Muscle layer of colon (tissue), 2 donors: ENCODE measurements around the gene NEU1.
"Not testable (repeated sequence)": the region's sequence is repeated elsewhere in the genome, so short reads cannot be mapped to it uniquely, and the experiment has no call there.

Source experiments
- H3K27ac ChIP-seq: one replicate; pipeline ENCODE4 v1.7.0; 2013; ENCODE audit warnings: low read depth, mild to moderate bottlenecking, low read length, moderate library complexity
- H3K27me3 ChIP-seq, 2 donors: one replicate each; pipeline ENCODE4 v1.7.0; 2013; ENCODE audit warnings: low read length in 2 of 2, mild to moderate bottlenecking in 2 of 2; ENCODE audit not compliant: insufficient read depth in 2 of 2, control insufficient read depth in 1 of 2
- H3K36me3 ChIP-seq: one replicate; pipeline ENCODE4 v1.7.0; 2013; ENCODE audit warnings: mild to moderate bottlenecking, low read length; ENCODE audit not compliant: insufficient read depth
- H3K4me1 ChIP-seq: one replicate; pipeline ENCODE4 v1.7.0; 2013; ENCODE audit warnings: mild to moderate bottlenecking, low read length; ENCODE audit not compliant: insufficient read depth
- H3K4me3 ChIP-seq, 2 donors: one replicate each; pipeline ENCODE4 v1.7.0; 2013; ENCODE audit warnings: low read length in 2 of 2, low read depth in 1 of 2, mild to moderate bottlenecking in 1 of 2, moderate library complexity in 1 of 2
- H3K9ac ChIP-seq: one replicate; pipeline ENCODE4 v1.7.0; 2013; ENCODE audit warnings: low read length
- H3K9me3 ChIP-seq: one replicate; pipeline ENCODE4 v1.7.0; 2013; ENCODE audit warnings: mild to moderate bottlenecking, low read length
- donor health status: abdominal sarcoma.
- donor health status: Adenocarcinoma of cecum.

The NEU1 gene

DNA sequence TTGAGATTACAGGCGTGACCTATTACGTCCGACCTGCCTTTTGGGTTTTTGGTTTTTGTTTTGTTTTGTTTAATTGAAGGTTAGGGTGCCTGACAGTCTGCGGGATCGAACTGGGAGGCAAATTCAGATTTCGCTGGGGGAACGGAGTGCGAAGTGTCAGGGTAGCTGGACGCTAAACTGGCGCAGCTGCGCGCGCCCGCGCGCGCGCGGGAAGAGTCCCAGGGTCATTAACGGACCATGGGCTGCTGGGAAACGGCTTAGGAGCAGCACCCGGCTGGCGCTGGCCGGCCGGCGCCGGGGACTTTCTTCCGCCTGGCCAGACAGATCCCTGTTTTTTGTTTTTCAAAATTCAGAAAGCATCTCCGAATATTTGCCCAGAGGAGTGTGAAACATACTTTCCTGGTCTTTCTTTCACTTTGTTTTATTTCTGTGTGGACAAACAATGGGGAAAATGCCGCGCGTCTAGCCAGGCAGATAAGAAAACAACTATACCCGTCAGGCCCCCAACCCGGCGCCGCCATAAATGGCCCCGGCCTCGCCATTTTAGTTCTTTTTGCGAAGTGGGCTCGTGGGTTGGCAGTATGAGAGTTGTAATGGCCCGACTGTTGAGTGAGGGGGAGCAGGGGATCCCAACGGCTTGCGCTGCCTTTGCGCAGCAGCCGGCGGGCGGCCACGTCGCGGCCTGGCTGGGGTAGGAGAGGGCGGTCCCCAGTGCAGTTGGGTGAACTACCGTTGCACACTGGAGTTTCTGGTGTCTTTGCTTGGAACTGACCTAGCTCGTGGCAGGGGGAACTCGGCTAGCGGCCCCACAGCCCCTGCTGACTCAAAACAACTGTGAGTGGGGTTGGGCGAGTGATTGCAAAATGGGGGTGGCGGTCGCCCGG lies 28.0 kb downstream of the NEU1 start:
- H3K36me3 ChIP-seq: peaks cover 25% of the 10 kb centered on the region
- H3K4me1 ChIP-seq: peaks cover 46% of the 10 kb centered on the region
- H3K27ac ChIP-seq: peak overlapping the region; percentile 98
- H3K4me3 ChIP-seq: peak overlapping the region; percentile 83 to 95
- H3K9me3 ChIP-seq: no peaks in the 10 kb centered on the region
- H3K27me3 ChIP-seq: no peaks in the 10 kb centered on the region
- H3K9ac ChIP-seq: peak overlapping the region; percentile 89

DNA sequence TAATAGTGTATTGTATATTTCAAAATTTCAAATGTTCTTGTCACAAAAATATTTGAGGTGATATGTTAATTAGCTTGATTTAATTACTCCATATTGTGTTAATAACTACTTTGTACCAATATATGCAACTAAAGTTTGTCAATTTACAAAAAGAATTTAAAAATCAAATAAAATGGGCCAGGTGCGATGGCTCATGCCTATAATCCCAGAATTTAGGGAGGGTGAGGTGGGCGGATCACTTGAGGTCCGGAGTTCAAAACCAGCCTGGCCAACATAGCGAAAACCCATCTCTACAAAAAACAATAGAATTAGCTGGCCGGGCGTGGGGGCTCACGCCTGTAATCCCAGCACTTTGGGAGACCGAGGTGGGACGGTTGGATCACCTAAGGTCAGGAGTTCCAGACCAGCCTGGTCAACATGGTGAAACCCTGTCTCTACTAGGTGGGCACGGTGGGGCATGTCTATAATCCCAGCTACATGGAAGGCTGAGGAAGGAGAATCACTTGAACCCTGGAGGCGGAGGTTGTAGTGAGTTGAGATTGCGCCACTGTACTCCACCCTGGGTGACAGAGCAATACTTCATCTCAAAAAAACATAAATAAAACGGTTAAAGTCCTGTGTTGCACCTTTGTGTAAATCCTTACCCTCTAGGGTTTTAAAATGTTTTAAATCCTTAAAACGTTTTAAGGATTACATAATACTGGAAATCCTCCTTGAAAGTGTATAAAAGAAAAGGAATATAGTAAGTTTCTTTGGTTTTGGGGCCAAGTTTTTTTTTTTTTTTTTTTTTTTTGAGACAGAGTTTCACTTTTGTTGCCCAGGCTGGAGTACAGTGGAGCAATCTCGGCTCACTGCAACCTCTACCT lies 31.0 kb downstream of the NEU1 start:
- peak overlapping the region; percentile 85 for H3K27ac ChIP-seq
- H3K9ac ChIP-seq: peak overlapping the region; percentile 82
- peaks cover 30% of the 10 kb centered on the region for H3K4me1 ChIP-seq
- no peaks in the 10 kb centered on the region for H3K9me3 ChIP-seq
- no peaks in the 10 kb centered on the region for H3K27me3 ChIP-seq
- no peaks in the 10 kb centered on the region for H3K36me3 ChIP-seq
- H3K4me3 ChIP-seq: peak overlapping the region; percentile 71 to 80

GRCh38 chr6:31830886-31831335 lies 31.7 kb downstream of the NEU1 start:
- H3K27me3 ChIP-seq: no peaks in the 10 kb centered on the region
- peak overlapping the region; percentile 71 to 80 for H3K4me3 ChIP-seq
- peaks cover 30% of the 10 kb centered on the region for H3K4me1 ChIP-seq
- H3K36me3 ChIP-seq: no peaks in the 10 kb centered on the region
- H3K9ac ChIP-seq: peak overlapping the region; percentile 82
- H3K9me3 ChIP-seq: no peaks in the 10 kb centered on the region
- peak overlapping the region; percentile 85 for H3K27ac ChIP-seq

DNA sequence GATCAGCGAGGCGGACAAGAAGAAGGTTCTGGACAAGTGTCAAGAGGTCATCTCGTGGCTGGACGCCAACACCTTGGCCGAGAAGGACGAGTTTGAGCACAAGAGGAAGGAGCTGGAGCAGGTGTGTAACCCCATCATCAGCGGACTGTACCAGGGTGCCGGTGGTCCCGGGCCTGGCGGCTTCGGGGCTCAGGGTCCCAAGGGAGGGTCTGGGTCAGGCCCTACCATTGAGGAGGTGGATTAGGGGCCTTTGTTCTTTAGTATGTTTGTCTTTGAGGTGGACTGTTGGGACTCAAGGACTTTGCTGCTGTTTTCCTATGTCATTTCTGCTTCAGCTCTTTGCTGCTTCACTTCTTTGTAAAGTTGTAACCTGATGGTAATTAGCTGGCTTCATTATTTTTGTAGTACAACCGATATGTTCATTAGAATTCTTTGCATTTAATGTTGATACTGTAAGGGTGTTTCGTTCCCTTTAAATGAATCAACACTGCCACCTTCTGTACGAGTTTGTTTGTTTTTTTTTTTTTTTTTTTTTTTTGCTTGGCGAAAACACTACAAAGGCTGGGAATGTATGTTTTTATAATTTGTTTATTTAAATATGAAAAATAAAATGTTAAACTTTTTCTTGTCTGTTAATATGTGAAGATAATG lies 32.9 kb downstream of the NEU1 start:
- H3K27ac ChIP-seq: peak overlapping the region; percentile 85
- no peaks in the 10 kb centered on the region for H3K36me3 ChIP-seq
- H3K4me3 ChIP-seq: peak overlapping the region; percentile 71 to 80
- H3K9ac ChIP-seq: peak overlapping the region; percentile 82
- peaks cover 33% of the 10 kb centered on the region for H3K4me1 ChIP-seq
- H3K9me3 ChIP-seq: no peaks in the 10 kb centered on the region
- H3K27me3 ChIP-seq: no peaks in the 10 kb centered on the region

DNA sequence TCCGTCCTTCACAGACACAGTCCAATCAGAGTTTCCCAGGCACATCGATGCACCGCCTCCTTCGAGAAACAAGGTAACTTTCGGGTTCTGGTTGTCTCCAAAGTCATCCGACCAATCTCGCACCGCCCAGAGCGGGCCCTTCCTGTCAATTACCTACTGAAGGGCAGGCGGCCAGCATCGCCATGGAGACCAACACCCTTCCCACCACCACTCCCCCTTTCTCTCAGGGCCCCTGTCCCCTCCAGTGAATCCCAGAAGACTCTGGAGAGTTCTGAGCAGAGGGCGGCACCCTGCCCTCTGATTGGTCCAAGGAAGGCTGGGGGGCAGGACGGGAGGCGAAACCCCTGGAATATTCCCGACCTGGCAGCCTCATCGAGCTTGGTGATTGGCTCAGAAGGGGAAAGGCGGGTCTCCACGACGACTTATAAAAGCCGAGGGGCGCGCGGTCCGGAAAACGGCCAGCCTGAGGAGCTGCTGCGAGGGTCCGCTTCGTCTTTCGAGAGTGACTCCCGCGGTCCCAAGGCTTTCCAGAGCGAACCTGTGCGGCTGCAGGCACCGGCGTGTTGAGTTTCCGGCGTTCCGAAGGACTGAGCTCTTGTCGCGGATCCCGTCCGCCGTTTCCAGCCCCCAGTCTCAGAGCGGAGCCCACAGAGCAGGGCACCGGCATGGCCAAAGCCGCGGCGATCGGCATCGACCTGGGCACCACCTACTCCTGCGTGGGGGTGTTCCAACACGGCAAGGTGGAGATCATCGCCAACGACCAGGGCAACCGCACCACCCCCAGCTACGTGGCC lies 35.1 kb downstream of the NEU1 start, which contains the start of gene HSPA1B:
Gene HSPA1B, plus strand, starts transcription at position 453 of the 794 bp plus-strand sequence. Its CDS starts 213 bp downstream, at position 666.
- Histone ChIP-seq H3K9ac (peak within 1 kb of the TSS; percentile 89), H3K9me3 (no peaks in the 10 kb centered on the region), H3K27me3 (no peaks in the 10 kb centered on the region), H3K27ac (peak within 1 kb of the TSS; percentile 78), H3K4me1 (peaks cover 29% of the 10 kb centered on the region), H3K36me3 (no peaks in the 10 kb centered on the region), H3K4me3 (peak within 1 kb of the TSS; percentile 62 to 73)

DNA sequence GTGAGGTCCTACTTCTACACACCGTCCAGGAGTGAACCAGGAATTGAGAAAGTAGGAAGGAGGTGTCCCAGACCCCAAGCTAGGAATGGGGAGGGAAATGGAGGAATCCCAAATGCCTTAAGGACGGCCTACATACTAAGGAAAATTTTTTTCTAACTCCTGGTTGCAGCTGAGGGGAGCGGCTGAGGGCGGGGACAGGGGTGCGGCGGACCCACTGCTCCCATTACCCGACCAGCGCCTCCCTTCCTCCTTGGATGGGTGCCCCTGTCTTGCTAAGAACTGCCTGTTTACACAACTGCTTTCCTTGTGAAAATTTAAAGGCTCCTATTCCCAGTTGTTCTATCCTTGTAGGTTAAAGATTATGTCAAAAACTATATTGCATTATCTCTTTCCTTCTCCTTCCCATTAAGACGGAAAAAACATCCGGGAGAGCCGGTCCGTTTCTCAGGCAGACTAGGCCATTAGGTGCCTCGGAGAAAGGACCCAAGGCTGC lies 35.8 kb downstream of the NEU1 start:
- H3K36me3 ChIP-seq: no peaks in the 10 kb centered on the region
- peaks cover 29% of the 10 kb centered on the region for H3K4me1 ChIP-seq
- H3K9me3 ChIP-seq: no peaks in the 10 kb centered on the region
- H3K9ac ChIP-seq: peak overlapping the region; percentile 89
- H3K27me3 ChIP-seq: no peaks in the 10 kb centered on the region
- H3K4me3 ChIP-seq: peak overlapping the region; percentile 5 to 62
- H3K27ac ChIP-seq: peak overlapping the region; percentile 78

DNA sequence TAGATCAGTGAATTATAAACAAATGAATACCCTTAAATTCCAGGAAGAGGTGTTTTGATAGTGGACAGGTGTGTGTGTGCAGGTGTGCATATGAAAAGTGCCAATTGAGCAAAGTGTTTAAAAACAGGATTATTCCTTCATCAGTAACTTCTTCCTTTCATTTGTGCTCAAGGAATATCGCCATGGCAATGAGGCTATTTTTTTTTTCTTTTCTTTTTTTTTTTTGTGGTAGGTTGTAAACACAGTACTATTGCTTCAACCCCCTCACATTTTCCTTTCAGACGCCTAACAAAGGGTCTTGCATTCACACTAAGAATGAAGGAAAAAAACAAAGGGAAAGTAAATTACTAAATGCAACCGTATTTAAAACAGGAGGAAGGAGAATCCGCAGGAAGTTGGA lies 37.1 kb downstream of the NEU1 start:
- no peak overlapping the region for H3K9ac ChIP-seq
- peaks cover 29% of the 10 kb centered on the region for H3K4me1 ChIP-seq
- H3K9me3 ChIP-seq: no peaks in the 10 kb centered on the region
- no peaks in the 10 kb centered on the region for H3K36me3 ChIP-seq
- H3K27me3 ChIP-seq: no peaks in the 10 kb centered on the region
- H3K27ac ChIP-seq: peak overlapping the region; percentile 68
- no peak overlapping the region for H3K4me3 ChIP-seq

GRCh38 chr6:31823592-31824196 lies 38.9 kb downstream of the NEU1 start:
- H3K4me1 ChIP-seq: peaks cover 37% of the 10 kb centered on the region
- H3K9ac ChIP-seq: not testable (repeated sequence)

DNA sequence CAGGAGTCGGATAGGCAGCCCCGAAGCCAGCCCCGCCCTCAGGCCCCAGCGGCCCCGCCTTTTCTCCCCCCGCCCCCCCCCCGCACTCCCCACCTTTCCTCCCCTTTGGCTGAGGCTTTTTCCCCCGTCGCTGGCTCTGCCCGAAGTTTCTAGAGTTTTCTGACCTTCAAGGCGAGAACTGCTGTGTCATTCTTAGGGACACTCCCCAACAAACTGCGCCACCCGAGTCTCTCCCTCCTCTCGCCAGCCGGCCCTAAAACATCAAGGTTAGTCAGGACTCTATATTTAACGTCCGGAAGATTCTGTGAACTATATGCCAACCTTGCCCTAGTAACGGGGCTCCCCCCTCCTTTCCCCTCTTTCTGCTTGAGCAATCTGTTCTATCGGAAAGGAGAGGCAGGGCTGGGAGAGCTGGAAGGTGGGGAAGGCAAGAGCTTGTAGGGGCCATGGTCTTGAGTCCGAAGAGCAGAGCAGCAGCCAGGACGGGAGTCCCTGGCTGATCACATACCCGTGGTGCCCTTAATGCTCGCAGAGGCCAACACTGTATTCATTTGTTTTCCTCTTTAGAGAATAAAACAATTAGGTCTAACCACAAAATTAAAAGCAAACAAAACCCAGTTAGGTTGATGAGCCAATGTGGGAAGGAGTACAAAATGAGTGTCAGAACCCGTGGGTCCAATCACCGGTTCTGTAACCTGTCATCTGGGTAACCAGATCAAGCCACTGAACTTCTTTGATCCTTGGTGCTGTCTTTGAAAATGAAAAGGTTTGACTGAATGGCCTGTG lies 40.4 kb downstream of the NEU1 start:
- Histone ChIP-seq H3K4me3 (peak overlapping the region; percentile 66 to 74), H3K9ac (peak overlapping the region; percentile 95), H3K27ac (peak overlapping the region; percentile 94), H3K27me3 (no peaks in the 10 kb centered on the region), H3K4me1 (peaks cover 48% of the 10 kb centered on the region), H3K9me3 (no peaks in the 10 kb centered on the region), H3K36me3 (no peaks in the 10 kb centered on the region)

More at GRCh38 chr6:31823592-31824196, 38.9 kb downstream of the NEU1 start:
- not testable (repeated sequence) for H3K27ac ChIP-seq, H3K27me3 ChIP-seq, H3K4me3 ChIP-seq, H3K36me3 ChIP-seq, H3K9me3 ChIP-seq
